GM18526 (cell line): ENCODE data around the gene P2RX4.

ENCODE experiments used
- POLR2A ChIP-seq: IDR thresholded peaks from 3 replicates; pipeline ENCODE4 v1.6.1; 2011; ENCODE audit not compliant: insufficient read length; ENCODE audit errors: extremely low read depth

Gene P2RX4, protein sequence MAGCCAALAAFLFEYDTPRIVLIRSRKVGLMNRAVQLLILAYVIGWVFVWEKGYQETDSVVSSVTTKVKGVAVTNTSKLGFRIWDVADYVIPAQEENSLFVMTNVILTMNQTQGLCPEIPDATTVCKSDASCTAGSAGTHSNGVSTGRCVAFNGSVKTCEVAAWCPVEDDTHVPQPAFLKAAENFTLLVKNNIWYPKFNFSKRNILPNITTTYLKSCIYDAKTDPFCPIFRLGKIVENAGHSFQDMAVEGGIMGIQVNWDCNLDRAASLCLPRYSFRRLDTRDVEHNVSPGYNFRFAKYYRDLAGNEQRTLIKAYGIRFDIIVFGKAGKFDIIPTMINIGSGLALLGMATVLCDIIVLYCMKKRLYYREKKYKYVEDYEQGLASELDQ

DNA sequence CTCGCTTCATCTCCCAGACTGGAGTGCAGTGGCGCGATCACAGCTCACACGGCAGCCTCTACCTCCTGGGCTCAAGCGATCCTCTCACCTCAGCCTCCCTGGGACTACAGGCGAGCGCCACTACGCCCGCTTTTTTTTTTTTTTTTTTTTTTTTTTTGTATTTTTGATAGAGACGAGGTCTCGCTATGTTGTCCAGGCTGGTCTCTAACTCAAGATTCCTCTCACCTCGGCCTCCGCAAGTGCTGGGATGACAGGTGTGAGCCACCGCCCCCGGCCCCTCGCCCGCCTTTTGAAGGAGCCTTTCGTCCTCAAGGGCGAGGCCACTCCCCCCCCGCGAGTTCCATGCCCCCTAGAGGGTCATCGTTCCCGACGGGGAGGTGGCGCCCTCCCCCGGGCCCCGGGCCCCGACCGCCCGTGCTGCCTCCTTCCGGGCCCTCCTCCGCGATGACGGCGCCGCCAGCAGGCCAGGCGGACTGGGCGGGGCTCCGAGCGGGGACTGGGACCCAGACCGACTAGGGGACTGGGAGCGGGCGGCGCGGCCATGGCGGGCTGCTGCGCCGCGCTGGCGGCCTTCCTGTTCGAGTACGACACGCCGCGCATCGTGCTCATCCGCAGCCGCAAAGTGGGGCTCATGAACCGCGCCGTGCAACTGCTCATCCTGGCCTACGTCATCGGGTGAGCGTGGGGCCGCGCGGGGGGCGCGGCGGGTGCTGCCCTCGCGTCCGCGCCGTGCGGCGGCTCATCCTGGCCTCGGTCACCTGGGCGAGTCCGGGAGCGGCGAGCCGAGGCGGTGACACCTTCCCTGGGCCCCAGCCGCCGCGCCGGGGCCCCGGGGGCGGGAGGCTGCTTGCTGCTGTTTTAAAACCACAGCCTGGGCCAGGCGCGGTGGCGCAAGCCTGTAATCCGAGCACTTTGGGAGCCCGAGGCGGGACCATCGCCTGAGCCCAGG is at the start of gene P2RX4:
P2RX4 (plus strand) TSS at position 506 of the 949 bp plus-strand sequence; CDS start at position 542, 36 bp downstream.
- TF ChIP-seq POLR2A: peak; percentile 97

DNA sequence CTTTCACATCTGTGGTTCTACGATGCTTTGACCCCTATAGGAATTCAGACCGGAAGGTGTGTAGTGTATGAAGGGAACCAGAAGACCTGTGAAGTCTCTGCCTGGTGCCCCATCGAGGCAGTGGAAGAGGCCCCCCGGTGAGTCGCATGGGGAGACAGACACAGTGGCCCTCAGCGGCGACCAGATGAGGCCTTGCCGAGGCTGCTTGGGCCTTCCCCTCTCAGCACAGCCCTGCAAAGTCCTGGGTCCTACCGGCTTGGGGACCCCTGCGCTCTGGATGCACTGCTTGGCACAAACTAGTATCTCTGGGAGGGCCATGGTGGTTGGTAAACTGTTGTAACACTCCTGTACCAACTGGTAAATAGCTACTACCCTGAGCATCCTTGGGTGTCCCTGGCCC is 47.5 kb upstream of the P2RX4 start:
- no peak for TF ChIP-seq POLR2A

DNA sequence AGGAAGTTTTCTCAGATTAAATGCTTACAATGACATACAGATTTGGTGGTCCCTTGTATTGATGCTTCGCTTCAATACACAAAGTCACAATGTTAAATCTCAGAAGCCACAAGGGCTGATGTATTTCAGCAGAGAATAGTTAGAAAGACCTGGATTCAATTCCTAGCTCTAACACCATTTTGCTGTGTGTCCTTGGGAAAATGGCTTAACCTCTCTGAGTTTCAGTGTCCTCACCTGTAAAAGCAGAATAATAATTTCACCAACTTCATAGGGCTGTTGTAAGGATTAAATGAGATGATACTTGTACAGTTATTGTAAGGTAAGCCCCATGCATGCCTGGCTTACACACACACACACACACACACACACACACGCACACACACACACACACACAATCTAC is 46.9 kb upstream of the P2RX4 start:
- no peak for TF ChIP-seq POLR2A

DNA sequence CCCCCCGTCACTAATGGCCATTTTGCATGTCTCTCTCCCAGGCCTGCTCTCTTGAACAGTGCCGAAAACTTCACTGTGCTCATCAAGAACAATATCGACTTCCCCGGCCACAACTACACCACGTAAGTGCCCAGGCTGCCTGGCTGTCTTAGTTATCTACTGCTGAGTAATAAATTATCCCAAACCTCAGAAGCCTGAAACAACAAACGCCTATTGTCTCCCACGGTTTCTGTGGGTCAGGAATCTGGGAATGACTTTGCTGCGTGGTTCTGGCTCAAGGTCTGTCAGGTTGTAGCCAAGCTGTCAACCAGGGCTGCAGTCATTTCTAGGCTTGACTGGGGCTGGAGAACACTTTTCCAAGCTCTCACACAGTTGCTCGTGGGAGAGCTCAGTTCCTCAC is 44.6 kb upstream of the P2RX4 start:
- TF ChIP-seq POLR2A: no peak

DNA sequence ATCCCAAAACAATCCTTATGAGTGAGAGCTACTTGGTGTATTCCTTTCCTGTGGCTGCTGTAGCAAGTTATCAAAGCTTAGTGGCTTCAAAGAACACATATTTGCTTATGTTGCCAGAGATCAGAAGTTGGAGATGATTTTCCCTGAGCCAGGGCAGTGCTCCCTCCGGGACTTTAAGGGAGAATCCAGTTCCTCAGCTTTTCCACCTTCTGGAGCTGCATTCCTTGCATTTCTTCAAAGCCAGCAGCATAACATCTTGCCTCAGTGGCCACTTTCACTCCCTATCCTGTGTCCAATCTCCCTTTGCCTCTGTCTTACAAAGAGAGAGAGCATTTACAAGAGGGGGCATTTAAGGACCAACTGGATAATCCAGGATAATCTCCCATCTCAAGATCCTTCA is 43.6 kb upstream of the P2RX4 start:
- TF ChIP-seq POLR2A: no peak

DNA sequence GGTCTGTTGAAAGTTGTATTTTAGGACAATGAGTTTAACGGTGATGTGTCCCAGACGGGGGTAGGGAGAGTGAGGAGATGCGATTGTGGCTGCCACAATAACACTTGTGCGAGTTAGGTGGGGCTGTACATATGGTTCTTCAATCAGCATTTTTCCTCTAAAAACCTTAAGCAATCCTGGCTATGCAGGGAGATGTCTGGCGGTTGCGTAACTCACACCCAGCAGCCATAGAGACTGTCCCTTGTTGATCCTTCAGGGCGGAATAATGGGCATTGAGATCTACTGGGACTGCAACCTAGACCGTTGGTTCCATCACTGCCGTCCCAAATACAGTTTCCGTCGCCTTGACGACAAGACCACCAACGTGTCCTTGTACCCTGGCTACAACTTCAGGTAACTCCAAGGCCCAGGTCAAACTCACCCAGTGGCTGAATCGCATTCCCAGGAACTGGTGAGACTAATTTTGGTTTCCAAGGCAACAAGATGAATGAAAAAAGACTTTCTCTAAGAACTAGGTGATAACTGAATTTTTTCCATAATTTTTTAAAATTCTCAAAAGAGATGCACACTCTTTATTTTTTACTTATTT is 42.6 kb upstream of the P2RX4 start:
- no peak for TF ChIP-seq POLR2A

DNA sequence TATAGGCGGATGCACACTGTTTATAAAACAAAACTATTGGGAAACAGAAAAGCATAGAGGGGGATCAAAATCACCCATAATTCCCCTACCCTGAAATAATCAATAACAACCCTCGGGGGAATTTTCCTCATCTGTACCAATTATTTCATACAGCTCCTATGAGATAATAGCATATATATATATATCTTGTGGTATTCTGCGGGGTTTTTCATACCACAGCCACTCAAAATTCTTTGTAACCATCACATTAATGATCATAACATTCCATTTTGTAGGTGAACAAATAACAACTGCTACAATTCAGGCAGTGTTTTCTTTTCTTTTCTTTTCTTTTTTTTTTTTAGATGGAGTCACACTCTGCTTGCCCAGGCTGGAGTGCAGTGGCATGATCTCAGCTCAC is 42.0 kb upstream of the P2RX4 start:
- no peak for TF ChIP-seq POLR2A

DNA sequence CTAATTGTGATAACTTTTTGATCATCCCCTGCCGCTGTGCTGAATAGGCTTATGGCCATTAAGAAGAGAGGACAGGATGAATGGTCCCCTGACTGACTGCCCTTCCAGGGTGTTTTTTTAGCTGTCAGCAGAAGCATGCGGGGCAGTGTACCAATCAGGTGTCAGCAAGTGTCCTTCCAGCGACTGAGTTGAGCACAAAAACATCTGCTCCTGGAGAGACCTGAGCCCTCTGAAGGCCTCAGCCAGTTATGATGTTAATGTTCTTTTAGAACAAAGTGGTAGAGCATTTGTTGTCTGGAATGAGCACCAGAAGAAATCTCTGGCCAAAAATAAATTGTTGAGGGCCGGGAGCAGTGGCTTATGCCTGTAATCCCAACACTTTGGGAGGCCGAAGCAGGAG is 39.8 kb upstream of the P2RX4 start:
- TF ChIP-seq POLR2A: no peak

DNA sequence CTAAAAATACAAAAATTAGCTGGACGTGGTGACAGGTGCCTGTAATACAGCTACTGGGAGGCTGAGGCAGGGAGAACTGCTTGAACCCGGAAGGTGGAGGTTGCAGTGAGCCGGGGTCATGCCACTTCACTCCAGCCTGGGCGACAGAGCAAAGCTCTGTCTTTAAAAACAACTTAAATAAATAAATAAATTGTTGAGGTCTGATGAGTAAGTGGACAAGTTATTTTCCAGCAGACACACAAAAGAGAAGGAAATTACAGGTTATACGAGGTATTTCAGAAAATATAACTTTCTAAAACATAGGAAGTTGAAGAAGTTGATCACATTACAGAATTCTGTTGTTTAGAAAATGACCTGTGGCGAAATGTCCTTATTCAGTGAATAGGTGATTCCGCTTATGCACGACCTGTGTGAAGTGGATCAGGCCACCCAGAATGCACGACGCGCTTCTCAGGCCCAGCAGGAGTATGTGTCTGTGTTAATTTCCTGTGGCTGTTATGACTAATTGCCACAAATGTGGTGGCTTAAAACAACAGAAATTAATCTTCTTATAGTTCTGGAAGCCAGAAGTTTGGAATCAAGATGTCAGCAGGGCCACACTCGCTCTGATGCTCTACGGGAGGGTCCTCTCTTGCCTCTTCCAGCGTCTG is 39.2 kb upstream of the P2RX4 start:
- no peak for TF ChIP-seq POLR2A

DNA sequence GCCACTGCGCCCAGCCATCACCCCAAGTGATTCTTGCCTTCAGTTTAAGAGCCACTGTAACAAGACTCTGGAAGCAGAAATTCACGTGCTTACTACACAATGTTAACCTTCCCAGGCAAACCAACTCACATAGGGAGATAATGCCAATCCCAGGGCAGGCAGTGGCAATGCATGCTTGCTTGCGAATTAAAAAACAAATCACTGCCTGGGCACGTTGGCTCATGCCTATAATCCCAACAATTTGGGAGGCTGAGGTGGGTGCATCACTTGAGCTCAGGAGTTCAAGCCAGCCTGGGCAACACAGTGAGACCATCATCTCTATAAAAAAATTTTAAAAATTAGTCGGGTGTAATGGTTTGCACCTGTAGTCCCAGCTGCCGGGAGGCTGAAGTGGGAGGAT is 37.8 kb upstream of the P2RX4 start:
- TF ChIP-seq POLR2A: no peak

DNA sequence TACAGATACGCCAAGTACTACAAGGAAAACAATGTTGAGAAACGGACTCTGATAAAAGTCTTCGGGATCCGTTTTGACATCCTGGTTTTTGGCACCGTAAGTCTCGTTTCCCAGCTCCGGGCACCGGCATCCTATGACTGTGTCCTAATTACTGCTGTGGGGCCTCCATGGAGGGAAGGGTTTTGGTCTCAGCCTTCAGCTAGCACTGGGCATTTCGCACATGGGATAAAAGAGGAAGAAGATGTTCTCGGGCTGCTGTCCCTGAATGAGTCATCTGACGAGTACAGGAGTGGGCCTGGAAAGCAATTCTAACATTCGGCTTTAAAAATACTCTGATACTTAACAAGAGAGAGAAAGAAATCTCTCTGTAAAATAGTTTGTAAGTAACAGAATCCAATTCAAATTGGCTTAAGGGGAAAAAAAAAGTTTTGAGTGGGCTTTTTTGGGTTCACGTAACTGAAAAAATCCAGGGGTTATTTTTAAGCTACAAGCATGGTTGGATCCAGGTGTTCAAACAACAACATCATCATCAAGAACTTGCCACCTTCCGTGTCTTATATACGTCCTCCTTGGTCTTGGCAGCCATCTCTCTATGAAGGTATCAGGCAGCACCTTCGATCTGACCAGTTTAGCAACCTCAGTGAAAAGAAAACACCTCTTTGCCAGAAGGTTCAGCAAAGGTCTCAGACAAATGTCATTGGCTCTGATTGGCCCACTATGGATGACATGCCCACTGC is 34.4 kb upstream of the P2RX4 start:
- TF ChIP-seq POLR2A: no peak

DNA sequence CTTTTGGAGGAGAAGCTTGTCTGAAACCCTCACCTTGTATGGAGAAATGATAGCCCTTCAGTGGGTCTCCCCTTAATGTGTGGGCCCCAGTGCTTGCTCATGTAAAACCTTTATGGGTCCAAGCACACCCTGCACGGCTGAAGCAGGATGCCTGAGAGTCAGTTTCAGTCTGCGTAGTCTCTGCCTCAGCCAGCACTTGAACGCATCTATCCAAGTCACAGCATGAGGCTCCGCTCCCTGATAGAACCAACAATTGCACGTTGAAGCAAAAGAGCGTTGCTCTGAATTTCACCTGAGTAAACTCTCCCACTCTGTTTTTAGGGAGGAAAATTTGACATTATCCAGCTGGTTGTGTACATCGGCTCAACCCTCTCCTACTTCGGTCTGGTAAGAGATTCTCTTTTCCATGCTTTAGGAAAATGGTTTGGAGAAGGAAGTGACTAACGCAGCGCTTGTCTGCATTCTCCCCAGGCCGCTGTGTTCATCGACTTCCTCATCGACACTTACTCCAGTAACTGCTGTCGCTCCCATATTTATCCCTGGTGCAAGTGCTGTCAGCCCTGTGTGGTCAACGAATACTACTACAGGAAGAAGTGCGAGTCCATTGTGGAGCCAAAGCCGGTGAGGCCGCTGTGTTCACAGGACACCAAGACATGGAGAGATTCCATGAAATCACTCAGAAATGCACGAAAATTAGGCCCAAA is 33.0 kb upstream of the P2RX4 start:
- TF ChIP-seq POLR2A: no peak

DNA sequence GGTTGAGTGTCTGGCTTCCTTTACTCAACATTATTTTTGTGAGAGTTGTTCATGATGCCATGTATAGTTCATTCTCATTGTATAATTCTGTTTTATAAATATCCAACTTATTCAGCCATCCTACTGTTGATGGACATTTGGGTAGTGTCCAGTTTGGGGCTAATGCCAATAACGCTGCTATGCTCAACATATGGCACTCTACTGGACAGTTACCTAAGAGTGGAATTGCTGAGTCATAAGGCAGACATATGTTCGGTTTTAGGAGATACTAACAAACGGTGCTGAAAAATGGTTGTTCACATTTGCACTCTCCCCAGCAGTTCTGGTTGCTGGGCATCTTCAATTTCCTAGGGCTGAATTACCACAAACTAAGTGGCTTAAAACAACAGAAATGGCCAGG is 28.7 kb upstream of the P2RX4 start:
- no peak for TF ChIP-seq POLR2A
